ENCODE results near the gene RBPJL.

The RBPJL gene

GRCh38 chr20:45282700-45283550 lies 23.7 kb upstream of the RBPJL start:
- ChIA-PET CTCF (interaction anchor here (0.6 to 0.7 kb wide), 3 partner anchors 10 to 66 kb away, joined by 3 to 5 read pairs (median 4); no protein-coding TSS in a partner anchor), POLR2A (ENCODE audit: low non-redundant PET) (no interaction called here)
- peak; percentile 38 for DNase-seq (ENCODE audit: low spot score)
- no peak for TF ChIP-seq CTCF (conservative IDR thresholded peaks at IDR 0.05; ENCODE audit: low read depth)
- no peak overlapping the region for H3K27ac ChIP-seq

GRCh38 chr20:45283551-45284057 lies 23.0 kb upstream of the RBPJL start:
- ChIA-PET POLR2A (ENCODE audit: low non-redundant PET) (no interaction called here), CTCF (interaction anchor here (0.5 to 1.1 kb wide), 5 partner anchors 10 to 172 kb away, joined by 3 to 11 read pairs (median 4); no protein-coding TSS in a partner anchor)
- peak; percentile 48 for DNase-seq (ENCODE audit: low spot score)
- TF ChIP-seq CTCF (conservative IDR thresholded peaks at IDR 0.05; ENCODE audit: low read depth), result no peak
- no peak overlapping the region for H3K27ac ChIP-seq

GRCh38 chr20:45288376-45288775 lies 18.3 kb upstream of the RBPJL start:
- no peak overlapping the region for H3K27ac ChIP-seq
- TF ChIP-seq CTCF (conservative IDR thresholded peaks at IDR 0.05; ENCODE audit: low read depth), result no peak
- ChIA-PET POLR2A (ENCODE audit: low non-redundant PET) (no interaction called here), CTCF (interaction anchor here (1.9 to 7.5 kb wide), 3 partner anchors 150 to 245 kb away, joined by 8 to 106 read pairs (median 11); no protein-coding TSS in a partner anchor)
- DNase-seq (ENCODE audit: low spot score), result no peak

GRCh38 chr20:45288860-45289259 lies 17.8 kb upstream of the RBPJL start:
- no peak for TF ChIP-seq CTCF (conservative IDR thresholded peaks at IDR 0.05; ENCODE audit: low read depth)
- ChIA-PET CTCF (interaction anchor here (1.9 to 7.5 kb wide), 3 partner anchors 150 to 245 kb away, joined by 8 to 106 read pairs (median 11); no protein-coding TSS in a partner anchor), POLR2A (ENCODE audit: low non-redundant PET) (no interaction called here)
- no peak for DNase-seq (ENCODE audit: low spot score)
- H3K27ac ChIP-seq, result no peak overlapping the region

- CTCF ChIA-PET, result interaction anchor here (0.5 to 7.5 kb wide), 46 partner anchors 10 to 1002 kb away, joined by 3 to 109 read pairs (median 4); partner anchors contain the start of genes SLPI and TOMM34
- POLR2A ChIA-PET (ENCODE audit: low non-redundant PET), result no interaction called here
- no peak for TF ChIP-seq CTCF (conservative IDR thresholded peaks at IDR 0.05; ENCODE audit: low read depth)
- no peak overlapping the region for H3K27ac ChIP-seq
- DNase-seq (ENCODE audit: low spot score), result no peak
Measured at GRCh38 chr20:45289942-45290676, 16.5 kb upstream of the RBPJL start.

Data from RWPE1 (cell line).